Gastrocnemius medialis (tissue), 4 donors: Measurements from ENCODE around the gene UGT2B10.
"Not testable (repeated sequence)": the region's sequence is repeated elsewhere in the genome, so short reads cannot be mapped to it uniquely, and the experiment has no call there.

Experiments
- POLR2A ChIP-seq, 2 donors: fragments of 450-650 bp; IDR thresholded peaks; one replicate each; pipeline ENCODE4 v1.6.1; 2017; ENCODE audit warnings: antibody characterized with exemption in 2 of 2, mild to moderate bottlenecking in 2 of 2, moderate library complexity in 2 of 2
- TF ChIP-seq, protein P1 (sequence below), 5 experiments: fragments of 450-650 bp in 3 of 5; fragments of 200-600 bp in 2 of 5; sonication (generic) in 2 of 5; IDR thresholded peaks in 4 of 5; conservative IDR thresholded peaks in 1 of 5; 1 replicate in 4 of 5; 2 replicates in 1 of 5; pipeline ENCODE4 v1.5.1; 2016 to 2019; ENCODE audit warnings: antibody characterized with exemption in 5 of 5, mild to moderate bottlenecking in 3 of 5, moderate library complexity in 3 of 5

DNA sequence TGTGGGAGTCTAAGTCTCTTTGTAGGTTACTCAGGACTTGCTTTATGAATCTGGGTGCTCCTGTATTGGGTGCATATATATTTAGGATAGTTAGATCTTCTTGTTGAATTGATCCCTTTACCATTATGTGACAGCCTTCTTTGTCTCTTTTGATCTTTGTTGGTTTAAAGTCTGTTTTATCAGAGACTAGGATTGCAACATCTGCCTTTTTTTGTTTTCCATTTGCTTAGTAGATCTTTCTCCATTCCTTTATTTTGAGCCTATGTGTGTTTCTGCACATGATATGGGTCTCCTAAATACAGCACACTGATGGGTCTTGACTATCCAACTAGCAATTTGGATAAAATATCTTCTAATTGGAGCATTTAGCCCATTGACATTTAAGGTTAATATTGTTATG lies 44.0 kb upstream of the UGT2B10 start:
- TF ChIP-seq POLR2A (IDR thresholded peaks at IDR 0.05), result not testable (repeated sequence)
- TF ChIP-seq, protein P1, sequence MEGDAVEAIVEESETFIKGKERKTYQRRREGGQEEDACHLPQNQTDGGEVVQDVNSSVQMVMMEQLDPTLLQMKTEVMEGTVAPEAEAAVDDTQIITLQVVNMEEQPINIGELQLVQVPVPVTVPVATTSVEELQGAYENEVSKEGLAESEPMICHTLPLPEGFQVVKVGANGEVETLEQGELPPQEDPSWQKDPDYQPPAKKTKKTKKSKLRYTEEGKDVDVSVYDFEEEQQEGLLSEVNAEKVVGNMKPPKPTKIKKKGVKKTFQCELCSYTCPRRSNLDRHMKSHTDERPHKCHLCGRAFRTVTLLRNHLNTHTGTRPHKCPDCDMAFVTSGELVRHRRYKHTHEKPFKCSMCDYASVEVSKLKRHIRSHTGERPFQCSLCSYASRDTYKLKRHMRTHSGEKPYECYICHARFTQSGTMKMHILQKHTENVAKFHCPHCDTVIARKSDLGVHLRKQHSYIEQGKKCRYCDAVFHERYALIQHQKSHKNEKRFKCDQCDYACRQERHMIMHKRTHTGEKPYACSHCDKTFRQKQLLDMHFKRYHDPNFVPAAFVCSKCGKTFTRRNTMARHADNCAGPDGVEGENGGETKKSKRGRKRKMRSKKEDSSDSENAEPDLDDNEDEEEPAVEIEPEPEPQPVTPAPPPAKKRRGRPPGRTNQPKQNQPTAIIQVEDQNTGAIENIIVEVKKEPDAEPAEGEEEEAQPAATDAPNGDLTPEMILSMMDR (IDR thresholded peaks at IDR 0.05 in 4 of 5, conservative IDR thresholded peaks at IDR 0.05 in 1 of 5), result not testable (repeated sequence)
